Astrocyte (in vitro differentiated cells and primary cell): ENCODE results near the gene ZNF613.

Experiments
- CTCF ChIP-seq: IDR thresholded peaks from 2 replicates; pipeline ENCODE4 v1.5.1; 2011; ENCODE audit warnings: low read depth, mild to moderate bottlenecking, inconsistent platforms, low read length, moderate library complexity; ENCODE audit not compliant: insufficient read depth
- EZH2 ChIP-seq: IDR thresholded peaks from 2 replicates; pipeline ENCODE4 v1.6.1; 2012; ENCODE audit warnings: mild to moderate bottlenecking, low read length, inconsistent platforms; ENCODE audit not compliant: insufficient read depth

GRCh38 chr19:51891193-51891747, 36.0 kb upstream of the ZNF613 start:
- TF ChIP-seq CTCF (no peak), EZH2 (no peak)
